Liver (tissue), 9 donors: ENCODE data around the gene TSPO. TPM values are rescaled to one million over a fixed set of nuclear protein-coding genes. Genes with fewer than 3 reads are reported as not detected.

Source experiments
- DNase-seq: peaks from one replicate; pipeline ENCODE4 v3.0.0-alpha.2; 2017; ENCODE audit warnings: low spot score
- H3K27ac ChIP-seq, 2 donors: one replicate each; pipeline ENCODE4 v1.7.0; 2013; ENCODE audit warnings: inconsistent platforms in 2 of 2, low read length in 2 of 2, control low read depth in 1 of 2, low read depth in 1 of 2, mild to moderate bottlenecking in 1 of 2
- H3K27me3 ChIP-seq, 4 donors: one replicate each; pipeline versions ENCODE4 v1.6.1 to v1.7.0; 2013; ENCODE audit warnings: low read length in 3 of 4, inconsistent platforms in 1 of 4, mild to moderate bottlenecking in 1 of 4, moderate library complexity in 1 of 4; ENCODE audit not compliant: control insufficient read depth in 4 of 4, insufficient read depth in 4 of 4
- H3K36me3 ChIP-seq, 4 donors: one replicate each; pipeline versions ENCODE4 v1.6.1 to v1.7.0; 2013; ENCODE audit warnings: low read length in 3 of 4, mild to moderate bottlenecking in 3 of 4, low read depth in 1 of 4, moderate library complexity in 1 of 4; ENCODE audit not compliant: control insufficient read depth in 4 of 4, insufficient read depth in 3 of 4
- H3K4me1 ChIP-seq, 4 donors: one replicate each; pipeline versions ENCODE4 v1.6.1 to v1.7.0; 2013; ENCODE audit warnings: low read length in 3 of 4, mild to moderate bottlenecking in 3 of 4, moderate library complexity in 1 of 4; ENCODE audit not compliant: control insufficient read depth in 4 of 4, insufficient read depth in 4 of 4
- H3K4me3 ChIP-seq, 3 donors: one replicate each; pipeline versions ENCODE4 v1.6.1 to v1.7.0; 2013; ENCODE audit warnings: low read length in 3 of 3, control low read depth in 1 of 3, low read depth in 1 of 3, mild to moderate bottlenecking in 1 of 3
- H3K9ac ChIP-seq, 2 donors: one replicate each; pipeline ENCODE4 v1.7.0; 2013; ENCODE audit warnings: low read length in 2 of 2, mild to moderate bottlenecking in 2 of 2, moderate library complexity in 2 of 2, control low read depth in 1 of 2, low read depth in 1 of 2
- H3K9me3 ChIP-seq, 4 donors: one replicate each; pipeline versions ENCODE4 v1.6.1 to v1.7.0; 2013; ENCODE audit warnings: low read length in 3 of 4; ENCODE audit not compliant: control insufficient read depth in 4 of 4
- ATF3 ChIP-seq: IDR thresholded peaks from 2 replicates; pipeline ENCODE4 v1.6.1; 2016; ENCODE audit warnings: antibody characterized with exemption
- EGR1 ChIP-seq, 2 donors: IDR thresholded peaks; 2 replicates each; pipeline ENCODE4 v1.6.1; 2016 to 2018; ENCODE audit warnings: antibody characterized with exemption in 2 of 2, low read depth in 2 of 2
- FOXA1 ChIP-seq: IDR thresholded peaks from 2 replicates; pipeline ENCODE4 v1.6.1; 2016; ENCODE audit warnings: antibody characterized with exemption
- FOXA2 ChIP-seq: IDR thresholded peaks from 2 replicates; pipeline ENCODE4 v1.6.1; 2016; ENCODE audit warnings: antibody characterized with exemption
- GABPA ChIP-seq, 2 donors: IDR thresholded peaks in 1 of 2; conservative IDR thresholded peaks in 1 of 2; 2 replicates each; pipeline ENCODE4 v1.6.1; 2016; ENCODE audit warnings: antibody characterized with exemption in 2 of 2, mild to moderate bottlenecking in 1 of 2, moderate library complexity in 1 of 2
- HNF4A ChIP-seq, 2 donors: conservative IDR thresholded peaks; 2 replicates each; pipeline ENCODE4 v1.6.1; 2016; ENCODE audit warnings: antibody characterized with exemption in 2 of 2, mild to moderate bottlenecking in 2 of 2
- HNF4G ChIP-seq: IDR thresholded peaks from 2 replicates; pipeline ENCODE4 v1.6.1; 2016; ENCODE audit warnings: antibody characterized with exemption
- JUND ChIP-seq, 2 donors: IDR thresholded peaks; 2 replicates each; pipeline ENCODE4 v1.6.1; 2016; ENCODE audit warnings: antibody characterized with exemption in 2 of 2
- MAX ChIP-seq: IDR thresholded peaks from 2 replicates; pipeline ENCODE4 v1.6.1; 2016; ENCODE audit warnings: antibody characterized with exemption
- NR2F2 ChIP-seq: IDR thresholded peaks from 2 replicates; pipeline ENCODE4 v1.6.1; 2016; ENCODE audit warnings: antibody characterized with exemption
- RAD21 ChIP-seq, 2 donors: IDR thresholded peaks; 2 replicates each; pipeline ENCODE4 v1.6.1; 2016; ENCODE audit warnings: antibody characterized with exemption in 2 of 2, mild to moderate bottlenecking in 2 of 2
- REST ChIP-seq: IDR thresholded peaks from 2 replicates; pipeline ENCODE4 v1.6.1; 2016; ENCODE audit warnings: antibody characterized with exemption, mild to moderate bottlenecking
- SP1 ChIP-seq: IDR thresholded peaks from 2 replicates; pipeline ENCODE4 v1.6.1; 2018; ENCODE audit warnings: antibody characterized with exemption, mild to moderate bottlenecking
- TAF1 ChIP-seq: conservative IDR thresholded peaks from 2 replicates; pipeline ENCODE4 v1.6.1; 2016; ENCODE audit warnings: antibody characterized with exemption, mild to moderate bottlenecking
- YY1 ChIP-seq: IDR thresholded peaks from 2 replicates; pipeline ENCODE4 v1.6.1; 2016; ENCODE audit warnings: antibody characterized with exemption, mild to moderate bottlenecking
- WGBS: extraction: QIAGEN DNeasy Blood & Tissue Kit; methylation state at CpG from one replicate; pipeline ENCODE4 v1.1.7; 2013; 5-methylcytosine and 5-hydroxymethylcytosine counted together
- polyA plus RNA-seq, 2 donors: library from polyadenylated mRNA; stranded (reverse) in 1 of 2; unstranded in 1 of 2; fragments of 200-250 nt in 1 of 2; fragments of >200 nt in 1 of 2; fragmentation: Nextera tagmentation in 1 of 2; extraction: Ambion mirVana in 1 of 2; gene quantifications; one replicate each; pipeline versions ENCODE4 v1.2.1 to v1.2.3, GENCODE V29; 2013 to 2015
- total RNA-seq, 2 donors: library from RNA; depleted of rRNA; stranded (reverse); fragments of >200 nt; gene quantifications; one replicate each; pipeline ENCODE4 v1.2.3, GENCODE V29; 2014
- donor health status: healthy.
- donor health status: healthy.
- donor health status: healthy.
- donor health status: healthy.
- donor health status: healthy.

Gene TSPO
- total and polyA plus RNA-seq, 4 donors: 27.6 to 61.9 (median 40.2) TPM

- WGBS: 14% methylated on average over 32 of the region's 32 CpGs
Measured at GRCh38 chr22:43109921-43110443, 41.4 kb upstream of the TSPO start.

GRCh38 chr22:43110444-43110926 is 40.9 kb upstream of the TSPO start, which contains the start of gene BIK:
BIK (plus strand) TSS chr22:43110750; CDS start chr22:43124023, 13,273 bp downstream.
- WGBS: under 1% methylated on average over 49 of the region's 49 CpGs
- H3K9me3 ChIP-seq: no peaks in the 10 kb centered on the region
- no peaks in the 10 kb centered on the region for H3K27me3 ChIP-seq
- peak within 1 kb of the TSS; percentile 35 to 60 (median 37) for H3K4me3 ChIP-seq
- DNase-seq: peak; percentile 45
- no peaks in the 10 kb centered on the region for H3K36me3 ChIP-seq
- H3K9ac ChIP-seq: peak within 1 kb of the TSS; percentile 12 to 31
- TF ChIP-seq TAF1 (no peak), REST (no peak), GABPA (IDR thresholded peaks at IDR 0.05 in 1 of 2, conservative IDR thresholded peaks at IDR 0.05 in 1 of 2) (no peak), FOXA2 (no peak), RAD21 (IDR thresholded peaks at IDR 0.05) (peak in 1 of 2 donors; percentile 32), NR2F2 (no peak), JUND (IDR thresholded peaks at IDR 0.05) (no peak), HNF4A (conservative IDR thresholded peaks at IDR 0.05) (peak in 1 of 2 donors; percentile 12), FOXA1 (no peak), YY1 (no peak), SP1 (no peak)
- H3K4me1 ChIP-seq: peaks cover 8 to 23% (median 17%) of the 10 kb centered on the region in 4 donors
- H3K27ac ChIP-seq: no peak within 1 kb of the TSS

More at GRCh38 chr22:43109921-43110443, 41.4 kb upstream of the TSPO start:
- peak overlapping the region in 1 of 2 donors; percentile 31 for H3K9ac ChIP-seq
- no peak overlapping the region for H3K27ac ChIP-seq
- H3K27me3 ChIP-seq: no peaks in the 10 kb centered on the region
- DNase-seq: no peak
- no peaks in the 10 kb centered on the region for H3K9me3 ChIP-seq
- H3K4me3 ChIP-seq: peak overlapping the region; percentile 35 to 60 (median 37)
- H3K4me1 ChIP-seq: peaks cover 8 to 20% (median 16%) of the 10 kb centered on the region in 4 donors
- TF ChIP-seq SP1 (no peak), GABPA (IDR thresholded peaks at IDR 0.05 in 1 of 2, conservative IDR thresholded peaks at IDR 0.05 in 1 of 2) (no peak), HNF4G (no peak), EGR1 (IDR thresholded peaks at IDR 0.05; ENCODE audit: low read depth in 2 of 2) (no peak), ATF3 (no peak), MAX (no peak), RAD21 (IDR thresholded peaks at IDR 0.05) (no peak), FOXA2 (no peak), REST (no peak), NR2F2 (no peak)
- H3K36me3 ChIP-seq: no peaks in the 10 kb centered on the region
